GM18498 (cell line): Measurements from ENCODE around the gene CNOT10.
"Not testable (repeated sequence)": the region's sequence is repeated elsewhere in the genome, so short reads cannot be mapped to it uniquely, and the experiment has no call there.

Experiments
- ATAC-seq: cut with Tn5 transposase; IDR thresholded peaks from one replicate; pipeline ENCODE4 v1.9.1; 2021; ENCODE audit warnings: mild to moderate bottlenecking, moderate library complexity; ENCODE audit not compliant: unreplicated experiment

Gene CNOT10

DNA sequence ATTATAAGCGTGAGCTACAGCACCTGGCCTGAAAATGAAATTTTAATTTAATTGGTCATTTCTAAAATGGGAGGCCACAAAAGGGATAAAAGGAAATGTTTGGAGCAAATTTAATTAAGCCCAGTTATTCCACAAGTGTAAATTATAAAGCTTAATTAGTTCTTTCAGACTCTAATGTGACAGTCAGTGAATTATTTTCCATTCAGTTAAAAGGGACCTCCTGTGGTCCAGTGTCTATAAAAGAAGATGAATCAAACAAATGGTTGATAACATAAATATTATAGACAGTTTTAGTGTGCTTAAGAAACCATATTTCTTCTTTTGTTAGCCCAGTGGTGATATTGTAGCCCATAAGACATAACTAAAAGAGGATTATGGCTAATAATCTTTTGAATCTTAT, 66.4 kb downstream of the CNOT10 start:
- ATAC-seq: no peak

DNA sequence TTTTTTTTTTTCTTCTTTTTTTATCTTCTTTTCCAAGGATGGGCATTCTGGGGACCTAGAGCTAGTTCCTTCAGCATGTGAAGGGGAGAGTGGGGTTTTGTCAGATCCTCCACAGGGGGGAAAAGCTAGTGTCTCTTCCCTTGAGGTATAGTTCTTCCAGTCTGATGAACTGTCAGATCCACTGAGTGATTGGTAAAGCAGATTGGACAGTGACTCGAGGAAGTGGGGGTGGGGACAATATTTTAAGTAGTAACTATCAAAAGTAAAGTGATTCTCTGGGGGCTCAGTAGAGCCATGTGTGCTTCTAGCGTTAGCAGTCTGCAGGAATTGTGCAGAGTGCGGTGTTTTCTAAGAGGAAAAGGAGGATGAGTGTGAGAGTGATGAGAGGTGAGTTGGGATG, 70.8 kb downstream of the CNOT10 start:
- no peak for ATAC-seq

DNA sequence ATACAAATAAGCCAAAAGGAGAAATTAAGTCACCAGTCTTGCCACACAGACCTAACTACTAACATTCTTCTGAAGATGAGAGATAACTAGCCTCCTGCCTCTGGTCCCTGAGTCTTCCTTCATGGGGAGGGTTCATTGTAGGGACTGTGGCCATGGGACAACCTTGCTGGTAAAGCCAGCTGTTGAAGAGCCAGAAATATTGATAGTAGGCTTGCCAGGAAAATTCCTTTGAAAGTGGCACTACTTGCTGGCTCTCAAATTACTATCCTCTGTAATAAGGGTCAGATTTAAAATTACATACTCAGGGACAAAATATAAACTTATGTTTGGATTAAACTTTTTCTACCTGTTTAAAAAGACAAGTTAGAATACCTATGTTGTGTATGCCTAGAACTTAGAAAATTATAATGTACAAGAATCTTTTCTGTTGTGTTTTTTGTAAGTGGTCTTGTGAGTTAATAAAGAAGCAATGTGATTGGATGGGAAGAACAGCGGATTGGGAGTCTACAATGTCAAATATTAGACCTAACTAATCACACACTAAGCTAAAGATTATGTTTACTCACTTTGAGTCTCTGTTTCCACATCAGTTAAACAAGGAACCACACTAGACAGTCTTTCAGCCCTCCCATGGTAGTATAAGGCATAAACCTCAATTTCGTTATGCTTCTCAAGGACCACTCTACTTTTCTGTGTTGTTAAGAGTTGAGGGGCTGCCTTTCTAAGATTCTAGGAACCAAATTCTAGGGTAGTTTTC, 72.8 kb downstream of the CNOT10 start:
- no peak for ATAC-seq

DNA sequence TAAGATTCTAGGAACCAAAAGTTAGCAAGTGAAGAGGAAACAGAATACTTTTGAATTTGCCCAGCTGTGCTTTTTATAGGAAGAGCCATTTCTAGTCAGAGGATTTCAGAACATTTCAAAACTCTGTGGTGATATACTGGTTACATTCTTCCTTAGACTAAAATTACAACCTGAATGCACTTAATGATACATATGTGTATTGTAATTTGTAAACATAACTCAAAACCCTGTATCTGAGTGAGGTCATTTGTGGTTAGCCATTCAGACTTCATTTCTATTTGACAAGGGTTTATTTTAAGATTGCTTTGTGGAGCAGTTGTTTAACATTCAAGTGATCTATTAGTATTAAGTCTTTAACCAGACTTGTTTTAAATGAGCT, 73.4 kb downstream of the CNOT10 start:
- no peak for ATAC-seq

DNA sequence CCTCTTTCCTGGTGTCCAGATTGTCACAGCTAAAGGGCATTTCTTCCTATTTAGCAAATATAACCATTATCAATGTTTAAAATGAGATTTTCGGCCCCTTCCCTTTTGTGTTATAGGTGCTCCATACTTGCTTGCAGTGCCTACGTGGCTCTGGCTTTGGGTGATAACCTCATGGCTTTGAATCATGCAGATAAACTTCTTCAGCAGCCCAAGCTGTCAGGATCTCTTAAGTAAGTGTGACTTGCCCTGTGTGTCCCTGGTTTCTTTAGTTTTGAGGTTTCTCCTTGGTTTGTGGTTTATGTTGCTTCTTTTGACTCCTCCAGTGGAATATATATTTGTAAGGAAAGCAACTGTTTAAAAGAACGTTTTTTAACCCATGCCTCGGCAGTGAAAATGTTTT, 74.4 kb downstream of the CNOT10 start:
- ATAC-seq: no peak

DNA sequence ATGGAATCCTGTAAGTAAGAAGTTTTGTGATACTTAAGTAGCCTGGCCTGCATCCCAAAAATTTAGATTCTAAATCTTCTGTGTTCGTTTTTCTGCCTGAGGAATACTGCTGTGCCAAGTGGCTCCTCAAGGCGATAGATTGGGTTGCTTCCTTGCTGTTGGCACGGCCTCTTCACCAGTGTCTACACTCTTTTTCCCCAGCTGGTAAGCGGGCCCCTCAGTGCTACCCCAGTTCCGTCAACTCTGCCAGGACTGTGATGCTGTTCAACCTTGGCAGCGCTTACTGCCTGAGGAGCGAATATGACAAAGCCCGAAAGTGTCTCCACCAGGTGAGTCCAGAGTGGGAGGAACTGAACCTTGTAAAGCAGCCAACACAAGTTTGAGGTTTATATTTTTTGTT, 79.5 kb downstream of the CNOT10 start:
- no peak for ATAC-seq

DNA sequence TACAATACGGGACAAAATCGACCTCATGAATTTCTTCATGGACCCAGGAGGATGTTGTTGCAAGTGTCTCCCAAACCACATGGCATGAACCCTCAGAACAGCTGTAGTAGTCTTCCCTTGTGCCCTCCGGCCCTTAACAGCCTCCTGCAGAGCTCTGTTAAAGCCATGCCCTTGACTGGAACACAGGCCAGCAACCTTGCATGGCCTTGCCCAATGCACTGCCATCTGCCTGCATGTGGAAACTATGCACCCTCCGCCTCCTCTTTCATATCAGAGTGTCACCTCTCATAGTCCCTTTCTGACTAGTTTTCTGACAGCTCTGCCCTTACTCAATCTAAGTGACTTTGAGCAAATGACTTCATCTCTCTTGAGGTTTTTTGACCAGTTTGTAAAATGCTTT, 93.4 kb downstream of the CNOT10 start:
- ATAC-seq: no peak

DNA sequence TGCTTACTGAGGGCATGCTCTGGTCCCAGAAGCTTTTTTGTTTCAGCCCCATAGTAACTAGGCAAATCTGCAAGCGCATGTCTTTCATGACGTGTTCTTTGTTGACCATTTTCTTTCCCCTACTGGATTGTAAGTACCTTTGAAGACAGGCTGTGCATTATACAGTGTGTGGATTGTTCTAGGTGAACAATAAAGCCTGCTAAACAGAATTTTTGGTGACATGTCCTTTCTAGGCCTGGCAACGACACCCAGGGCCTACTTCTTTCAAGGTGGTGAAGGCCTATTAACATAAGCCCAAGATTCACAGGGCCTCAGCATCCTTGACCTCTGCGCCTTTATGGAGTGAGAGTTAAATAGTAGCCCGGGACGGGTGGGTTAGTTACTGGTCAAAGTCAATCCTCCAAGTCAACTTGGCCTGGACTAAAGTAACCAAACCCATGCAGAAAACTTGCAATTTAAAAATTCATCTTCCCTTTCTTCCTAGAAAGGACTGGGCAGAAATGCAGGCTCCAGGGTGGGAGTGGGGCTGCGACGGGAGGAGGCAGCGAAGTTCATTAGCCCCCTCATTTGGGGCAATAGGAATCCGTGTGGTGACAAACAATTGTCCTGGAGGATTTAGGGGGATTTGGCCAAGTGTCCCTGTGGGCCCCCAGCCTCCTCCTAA, 95.2 kb downstream of the CNOT10 start:
- ATAC-seq: no peak

DNA sequence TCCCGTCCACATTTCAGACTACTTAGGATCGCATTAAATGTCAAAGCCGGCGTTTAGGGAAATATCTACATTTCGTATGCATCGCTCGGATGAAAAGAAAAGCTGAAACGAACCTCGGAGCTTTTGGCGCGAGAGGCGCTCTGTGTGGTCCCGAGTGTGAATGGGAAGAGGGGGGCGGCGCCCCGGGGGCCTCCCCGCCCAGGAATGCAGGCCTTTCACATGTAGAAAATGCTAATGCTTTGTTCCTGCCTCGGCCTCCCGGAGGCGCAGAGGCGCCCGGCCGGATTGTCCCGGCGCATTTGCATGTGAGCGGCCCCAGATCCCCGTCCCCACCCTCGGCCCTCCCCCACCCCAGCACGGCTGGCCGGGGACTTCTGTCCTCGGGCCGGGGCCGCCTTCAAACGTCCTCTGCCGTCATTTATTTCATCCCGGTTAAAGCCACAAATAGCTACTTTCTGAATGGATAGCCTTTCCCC, 95.8 kb downstream of the CNOT10 start:
- peak; percentile 28 for ATAC-seq

DNA sequence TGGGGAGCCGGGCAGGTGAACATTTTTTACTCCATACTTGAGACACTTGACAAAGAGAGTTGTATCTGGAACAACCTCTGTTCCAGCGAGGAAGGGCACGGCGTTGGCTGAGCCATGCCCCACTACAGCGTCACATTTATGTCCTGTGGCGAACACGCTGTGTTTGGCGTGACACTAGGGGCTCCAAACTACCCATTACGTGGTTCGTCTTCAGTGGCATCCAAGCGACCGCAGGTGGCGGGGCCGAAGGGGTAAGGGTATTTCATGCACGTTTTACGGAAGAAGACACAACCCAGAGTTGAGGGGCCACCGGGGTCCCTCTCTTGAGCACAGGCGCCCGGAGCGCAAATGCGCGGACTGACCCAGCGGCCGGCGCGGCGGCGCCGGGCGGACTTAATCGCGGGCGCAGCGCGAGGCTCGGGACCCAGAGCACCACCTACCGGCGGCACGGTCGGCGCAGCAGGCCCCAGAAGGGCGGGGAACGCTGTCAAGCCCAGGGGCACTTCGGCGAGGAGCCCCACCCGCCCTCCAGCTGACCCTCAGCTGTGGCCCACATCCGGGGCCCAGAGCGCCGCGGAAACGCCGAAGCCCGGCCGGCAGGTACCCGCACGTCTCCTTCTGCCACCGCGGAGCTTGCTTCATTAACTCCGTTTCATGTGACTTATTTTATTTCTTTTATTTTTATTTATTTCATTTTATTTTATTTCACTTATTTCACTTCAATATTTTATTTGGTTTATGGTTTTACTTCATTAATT, 96.4 kb downstream of the CNOT10 start:
- ATAC-seq: peak; percentile 96

DNA sequence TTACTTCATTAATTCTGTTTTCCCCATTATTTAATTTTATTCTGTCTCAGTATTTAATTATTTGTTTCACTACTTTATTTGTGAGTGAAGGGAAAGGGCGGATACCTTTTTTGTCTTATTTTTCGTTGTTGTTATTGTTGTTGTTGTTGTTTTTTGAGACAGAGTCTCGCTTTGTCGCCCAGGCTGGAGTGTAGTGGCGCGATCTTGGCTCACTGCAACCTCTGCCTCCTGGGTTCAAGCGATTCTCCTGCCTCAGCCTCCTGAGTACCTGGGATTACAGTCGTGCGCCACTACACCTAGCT, 96.9 kb downstream of the CNOT10 start:
- not testable (repeated sequence) for ATAC-seq

DNA sequence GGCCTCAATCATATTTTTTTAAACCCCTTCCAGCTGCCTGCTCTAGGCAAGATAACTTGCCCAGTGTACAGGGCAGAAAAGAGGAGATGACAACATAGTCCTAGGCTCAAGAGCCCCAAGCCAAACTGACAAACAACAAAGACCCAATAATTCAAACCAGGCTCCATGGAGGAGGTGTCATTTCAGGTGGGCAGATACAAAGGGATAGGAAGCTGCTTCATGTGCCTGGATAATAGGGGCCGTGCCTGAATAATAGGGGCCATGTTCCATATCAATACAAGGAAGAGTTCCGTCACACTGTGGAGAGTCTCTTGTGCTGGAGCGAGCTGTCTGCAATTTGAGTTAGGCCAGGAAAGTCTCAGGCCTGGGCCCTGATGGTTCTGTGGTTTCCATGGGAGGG, 97.4 kb downstream of the CNOT10 start:
- no peak for ATAC-seq

DNA sequence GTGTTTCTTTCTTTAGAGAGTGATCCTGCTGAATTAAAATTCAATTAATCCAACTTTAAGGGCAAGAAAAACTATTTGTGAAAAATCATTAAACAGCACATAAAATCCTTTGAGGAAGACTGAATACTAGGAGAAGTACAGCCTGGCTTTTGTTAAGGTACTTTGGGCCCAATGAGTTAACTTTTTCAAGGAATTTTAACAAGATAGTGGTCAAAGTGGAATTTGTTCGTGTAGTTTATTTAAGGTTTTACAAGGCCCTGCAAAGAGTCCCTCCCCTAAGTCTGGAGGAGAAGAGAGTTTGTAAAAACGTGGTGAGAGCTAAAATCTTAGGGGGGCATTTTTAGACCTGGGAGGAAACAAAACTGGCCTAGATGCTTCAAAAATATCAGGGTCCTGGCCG, 106.8 kb downstream of the CNOT10 start:
- ATAC-seq: no peak

DNA sequence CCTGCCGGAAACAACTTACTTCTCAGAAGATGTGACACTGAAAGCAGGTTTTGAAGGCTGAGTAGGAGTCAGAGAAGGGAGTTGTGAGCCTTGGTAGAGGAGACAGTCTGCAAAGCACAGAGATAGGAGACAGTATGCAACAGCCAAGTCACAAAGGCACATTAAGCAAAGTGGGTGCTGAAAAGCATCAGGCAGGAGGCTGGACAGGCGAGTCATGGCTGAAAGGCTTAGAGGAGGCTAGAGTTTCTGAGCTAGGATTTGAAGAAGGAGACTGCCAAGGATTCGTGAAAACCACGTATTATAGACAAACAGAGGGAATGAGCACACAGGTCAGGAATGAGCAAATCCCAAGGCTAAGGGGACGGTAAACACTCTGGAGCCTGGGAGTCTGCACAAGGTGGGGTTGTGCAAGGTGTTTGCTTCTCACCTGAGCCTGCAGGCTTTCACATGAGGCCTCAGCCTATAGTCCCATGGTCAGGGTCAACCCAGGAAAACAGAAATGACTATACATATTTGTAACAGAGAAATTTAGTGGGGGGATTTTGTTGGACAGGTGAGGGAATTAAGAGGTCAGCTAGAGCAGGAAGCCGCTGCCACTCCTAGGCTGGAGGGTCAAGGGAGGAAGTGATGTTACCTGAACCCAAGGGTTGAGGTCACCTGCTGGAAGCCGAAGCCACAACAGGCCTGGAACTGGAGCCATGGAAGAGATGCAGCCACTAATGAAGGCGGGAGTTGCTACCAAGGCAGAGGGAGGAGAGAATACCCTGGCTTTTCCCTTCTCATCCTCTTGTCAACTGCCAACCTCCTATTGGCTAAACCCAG, 109.7 kb downstream of the CNOT10 start:
- ATAC-seq: no peak

DNA sequence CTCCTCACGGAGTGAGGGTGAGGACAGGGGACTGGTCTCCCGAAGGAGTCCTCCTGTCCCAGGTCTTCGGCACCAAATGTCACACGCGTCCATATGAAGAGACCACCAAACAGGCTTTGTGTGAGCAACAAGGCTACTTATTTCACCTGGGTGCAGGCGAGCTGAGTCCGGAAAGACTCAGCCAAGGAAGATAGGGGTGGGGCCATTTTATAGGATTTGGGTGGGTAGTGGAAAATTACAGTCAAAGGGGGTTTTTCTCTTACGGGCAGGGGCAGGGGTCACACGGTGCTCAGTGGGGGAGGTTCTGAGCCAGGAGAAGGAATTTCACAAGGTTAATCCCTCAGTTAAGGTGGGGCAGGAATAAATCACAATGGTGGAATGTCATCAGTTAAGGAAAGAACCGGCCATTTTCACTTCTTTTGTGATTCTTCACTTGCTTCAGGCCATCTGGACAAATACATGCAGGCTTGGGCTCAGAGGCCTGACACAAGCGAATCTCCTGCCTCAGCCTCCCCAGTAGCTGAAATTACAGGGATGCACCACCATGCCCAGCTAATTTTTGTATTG, 111.5 kb downstream of the CNOT10 start:
- not testable (repeated sequence) for ATAC-seq

DNA sequence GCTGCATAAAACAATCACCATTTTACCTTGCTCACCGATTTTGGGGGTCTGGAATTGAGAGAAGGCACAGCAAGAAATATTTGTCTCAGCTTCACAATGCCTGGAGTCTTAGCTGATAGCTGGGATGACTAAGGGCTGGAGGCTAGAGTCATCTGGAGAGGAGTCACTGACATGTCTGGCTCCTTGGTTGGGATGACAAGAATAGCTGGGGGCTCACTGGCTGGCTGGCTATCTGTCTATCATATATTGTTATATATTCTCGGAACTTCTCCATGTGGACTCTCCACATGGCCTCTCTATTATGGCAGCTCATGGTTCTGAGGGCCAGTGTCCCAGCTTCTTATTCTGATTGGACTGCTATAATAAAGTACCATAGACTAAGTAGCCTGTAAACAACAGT, 112.8 kb downstream of the CNOT10 start:
- ATAC-seq: no peak

DNA sequence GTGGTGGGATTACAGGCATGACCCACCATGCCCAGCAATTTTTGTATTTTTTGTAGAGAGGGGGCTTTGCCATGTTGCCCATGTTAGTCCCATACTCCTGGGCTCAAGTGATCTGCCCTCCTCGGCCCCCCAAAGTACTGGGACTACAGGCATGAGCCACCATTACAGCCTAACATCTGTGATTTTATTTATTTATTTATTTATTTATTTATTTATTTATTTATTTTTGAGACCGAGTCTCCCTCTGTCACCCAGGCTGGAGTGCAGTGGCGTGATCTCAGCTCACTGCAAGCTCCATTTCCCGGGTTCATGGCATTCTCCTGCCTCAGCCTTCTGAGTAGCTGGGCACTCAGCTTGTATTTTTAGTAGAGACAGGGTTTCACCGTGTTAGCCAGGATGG, 116.5 kb downstream of the CNOT10 start:
- ATAC-seq: not testable (repeated sequence)

DNA sequence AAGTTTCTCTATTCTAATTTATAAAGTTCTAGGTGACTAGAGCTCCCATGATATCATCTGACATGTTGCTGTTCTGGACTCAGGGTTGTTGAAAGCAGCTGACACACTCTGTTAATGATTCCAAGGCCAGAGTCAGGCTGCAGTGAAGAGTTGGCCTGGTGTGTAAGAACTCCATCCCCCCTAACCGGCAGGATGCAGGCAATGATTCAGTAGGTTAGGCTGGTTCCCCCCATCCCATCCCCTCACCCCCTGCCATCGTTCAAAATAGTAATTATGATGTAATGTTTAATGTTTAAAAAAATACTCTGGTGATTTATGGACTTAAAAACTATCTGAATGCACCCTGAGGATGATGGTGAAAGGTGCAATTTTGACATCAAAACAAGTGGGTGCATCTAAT, 128.2 kb downstream of the CNOT10 start:
- ATAC-seq: peak; percentile 52

DNA sequence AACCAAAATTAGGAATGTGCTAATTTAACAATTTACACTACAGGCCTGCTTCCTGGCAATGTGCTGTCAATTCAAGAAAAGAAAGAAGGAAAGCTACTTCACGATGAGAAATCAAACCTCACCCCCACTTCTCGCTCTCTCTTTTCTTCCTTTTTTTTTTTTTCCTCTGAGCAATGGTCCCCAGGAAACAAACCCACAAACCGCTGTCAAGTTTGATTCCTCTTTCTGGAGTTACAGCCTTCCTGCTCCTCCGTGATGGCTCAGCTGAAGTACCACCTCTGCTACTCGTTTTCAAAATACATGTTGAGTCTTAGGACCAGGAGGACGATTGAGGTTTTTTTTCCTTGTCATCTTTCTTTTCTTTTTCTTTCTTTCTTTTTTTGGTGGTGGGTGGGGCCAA, 129.4 kb downstream of the CNOT10 start:
- no peak for ATAC-seq

DNA sequence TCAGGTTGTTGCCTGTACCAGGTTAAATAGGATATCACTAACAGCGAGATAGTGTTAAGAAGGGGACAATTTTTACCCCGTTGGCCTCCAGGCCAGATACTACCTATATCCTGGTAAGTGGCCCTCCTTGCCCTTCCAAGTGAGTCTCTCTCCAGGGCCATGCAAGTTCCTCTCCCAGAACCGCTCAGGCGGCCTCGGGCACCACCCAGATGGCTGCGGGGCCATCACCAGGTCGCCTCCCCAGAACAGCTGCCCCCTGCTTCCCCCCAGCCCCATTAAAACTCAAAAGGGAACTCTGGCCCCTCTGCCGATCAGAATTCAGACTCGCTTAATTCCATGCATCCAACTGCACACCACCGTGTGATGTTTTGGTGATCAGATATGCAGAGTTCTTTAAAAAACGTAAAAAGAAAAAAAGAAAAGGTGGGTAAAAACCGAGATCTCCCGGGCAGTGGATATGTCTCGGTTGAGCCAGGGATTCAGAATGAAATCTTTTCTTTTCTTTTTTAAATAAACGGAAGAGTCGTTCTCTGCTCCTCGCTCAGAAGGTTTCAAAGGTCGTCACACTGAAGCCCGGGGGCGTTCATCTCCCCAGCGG, 131.0 kb downstream of the CNOT10 start:
- no peak for ATAC-seq
